HepG2 (cell line): ENCODE measurements around the gene SLC2A5. TPM values are rescaled to one million over a fixed set of nuclear protein-coding genes. Genes with fewer than 3 reads are reported as not detected.

ENCODE experiments used
- ATAC-seq: fragments of 200-7000 bp; cut with Tn5 transposase; 3 replicates; pipeline ENCODE4 v1.9.1; 2020; ENCODE audit warnings: mild to moderate bottlenecking, moderate library complexity
- BruUV-seq: library from RNA; stranded (reverse); fragments of 400-500 nt; replicated peaks from 2 replicates; lab custom pipeline; 2021; lab: Mats Ljungman, UMichigan
- CTCF ChIA-PET: fragments of 300-600 bp; formaldehyde crosslinking; extraction: SDS; loops from one replicate; lab custom pipeline; 2021; ENCODE audit warnings: low total read pairs, inconsistent platforms, low intra/inter-chr PET ratio; lab: Yijun Ruan, JAX
- POLR2A ChIA-PET: fragments of 350-600 bp; sonication (Branson Sonifier 250); formaldehyde crosslinking; loops from one replicate; lab custom pipeline; 2020; ENCODE audit warnings: antibody characterized with exemption, inconsistent platforms; lab: Yijun Ruan, JAX
- DNase-seq: peaks from one replicate; pipeline ENCODE4 v3.0.0-alpha.2; 2015; ENCODE audit warnings: low spot score
- FAIRE-seq: peaks from 3 replicates; lab custom pipeline; 2011; peaks lifted over from hg19 to GRCh38; lab: Jason Lieb, UNC
- H2AFZ ChIP-seq: one replicate; pipeline ENCODE4 v1.6.1; 2011; ENCODE audit warnings: low read length, inconsistent platforms
- H3K27ac ChIP-seq: fragments of 300-600 bp; 3 replicates; pipeline ENCODE4 v1.8.0; 2011; ENCODE audit warnings: mixed run types, mild to moderate bottlenecking, mixed read lengths, low read length, inconsistent platforms; ENCODE audit not compliant: insufficient read depth; ENCODE audit errors: extremely low read length
- H3K27me3 ChIP-seq, 2 experiments: fragments of 200-600 bp in 1 of 2; 2 replicates in 1 of 2; 3 replicates in 1 of 2; pipeline versions ENCODE4 v1.6.0 to v1.8.0; 2011; ENCODE audit warnings: low read length in 2 of 2, mild to moderate bottlenecking in 2 of 2, moderate library complexity in 2 of 2, inconsistent platforms in 1 of 2; ENCODE audit not compliant: insufficient read depth in 2 of 2, control insufficient read depth in 1 of 2
- H3K36me3 ChIP-seq, 2 experiments: fragments of 200-600 bp in 1 of 2; replicated peaks in 1 of 2; 2 replicates in 1 of 2; 3 replicates in 1 of 2; pipeline versions ENCODE4 v1.5.1 to v1.8.0; 2011; ENCODE audit warnings: low read length in 2 of 2, inconsistent platforms in 1 of 2; ENCODE audit not compliant: insufficient read depth in 2 of 2, control insufficient read depth in 1 of 2
- H3K4me1 ChIP-seq: 2 replicates; pipeline ENCODE4 v1.5.1; 2012; ENCODE audit warnings: low read length, inconsistent platforms; ENCODE audit not compliant: insufficient read depth
- H3K4me2 ChIP-seq: 2 replicates; pipeline ENCODE4 v1.6.0; 2011; ENCODE audit warnings: low read depth, low read length, inconsistent platforms
- H3K4me3 ChIP-seq, 3 experiments: fragments of 200-600 bp in 1 of 3; sonication (generic), shearing (Covaris generic) in 1 of 3; replicated peaks in 1 of 3; 2 replicates each; pipeline ENCODE4 v1.5.1; 2011 to 2016; ENCODE audit warnings: low read length in 3 of 3, inconsistent platforms in 2 of 3, low read depth in 2 of 3, mild to moderate bottlenecking in 2 of 3, control low read depth in 1 of 3, mixed read lengths in 1 of 3; ENCODE audit not compliant: insufficient read depth in 1 of 3
- H3K79me2 ChIP-seq: one replicate; pipeline ENCODE4 v1.6.1; 2011; ENCODE audit warnings: low read length, inconsistent platforms; ENCODE audit not compliant: insufficient read depth
- H3K9ac ChIP-seq: 2 replicates; pipeline ENCODE4 v1.6.0; 2011; ENCODE audit warnings: mild to moderate bottlenecking, low read depth, low read length, inconsistent platforms; ENCODE audit not compliant: insufficient read depth
- H3K9me3 ChIP-seq: 2 replicates; pipeline ENCODE4 v1.5.1; 2012; ENCODE audit warnings: mild to moderate bottlenecking, low read length
- H4K20me1 ChIP-seq: 2 replicates; pipeline ENCODE4 v1.6.0; 2011; ENCODE audit warnings: inconsistent platforms, mild to moderate bottlenecking, low read length, moderate library complexity; ENCODE audit not compliant: insufficient read depth
- JARID2 ChIP-seq: sonication (generic); formaldehyde crosslinking; IDR thresholded peaks from 2 replicates; pipeline ENCODE4 v1.8.1; 2023; ENCODE audit warnings: missing genetic modification reagents, inconsistent platforms; ENCODE audit not compliant: insufficient replicate concordance
- PRDM4 ChIP-seq: sonication (generic); formaldehyde crosslinking; IDR thresholded peaks from 2 replicates; pipeline ENCODE4 v1.9.0; 2021; ENCODE audit warnings: missing genetic modification reagents, borderline replicate concordance
- SYNCRIP ChIP-seq: fragments of 200-400 bp; formaldehyde crosslinking; IDR thresholded peaks from 2 replicates; pipeline ENCODE4 v1.6.1; 2018; ENCODE audit warnings: mild to moderate bottlenecking, low read depth, low read length; ENCODE audit not compliant: insufficient read depth
- ZIK1 ChIP-seq: sonication (generic); formaldehyde crosslinking; IDR thresholded peaks from 2 replicates; pipeline ENCODE4 v1.5.0; 2020; ENCODE audit warnings: mild to moderate bottlenecking, low read depth, missing genetic modification reagents, borderline replicate concordance
- ZNF781 ChIP-seq: sonication (generic); formaldehyde crosslinking; IDR thresholded peaks from 2 replicates; pipeline ENCODE4 v1.5.1; 2020; ENCODE audit warnings: borderline replicate concordance, mild to moderate bottlenecking, missing genetic modification reagents; ENCODE audit errors: not compliant biosample characterization
- WGBS: methylation state at CpG from one replicate; pipeline ENCODE4 v1.1.6; 2017; ENCODE audit warnings: low lambda C conversion rate; 5-methylcytosine and 5-hydroxymethylcytosine counted together
- in situ Hi-C: cut with HindIII; loops from 2 replicates; pipeline ENCODE4 v1.10.0; 2017; ENCODE audit warnings: low pct_unique_long_range_greater_than_20kb; ENCODE audit not compliant: extremely low pct_ligation_motif_present
- intact Hi-C: fragments of 100-400 bp; cut with micrococcal nuclease; formaldehyde crosslinking; loops from one replicate; pipeline ENCODE4 v1.10.0; 2022; ENCODE audit not compliant: unreplicated experiment
- polyA plus RNA-seq, 8 experiments: library from polyadenylated mRNA; depleted of rRNA in 3 of 8; stranded (reverse) in 7 of 8; unstranded in 1 of 8; fragments of >200 nt; fragmentation: Illumina TruSeq in 4 of 8; extraction: Trizol in 4 of 8; gene quantifications; 2 replicates each; pipeline versions ENCODE4 v1.2.1 to v1.2.3, GENCODE V29; 2011 to 2016; ENCODE audit warnings: low read depth in 4 of 8, missing spikeins in 1 of 8, mixed read lengths in 1 of 8; ENCODE audit not compliant: insufficient read depth in 1 of 8
- total RNA-seq, 5 experiments: library from RNA; depleted of rRNA; stranded (reverse); fragments of >200 nt; fragmentation: Illumina TruSeq; extraction: Trizol; gene quantifications; 2 replicates each; pipeline ENCODE4 v1.2.3, GENCODE V29; 2016; ENCODE audit warnings: low read depth in 1 of 5

The SLC2A5 gene
- total and polyA plus RNA-seq, 2 of the 13 experiments (the other 11 are each of a cell fraction or from before 2014, with no cell fraction given): 0.04 to 0.54 TPM

DNA sequence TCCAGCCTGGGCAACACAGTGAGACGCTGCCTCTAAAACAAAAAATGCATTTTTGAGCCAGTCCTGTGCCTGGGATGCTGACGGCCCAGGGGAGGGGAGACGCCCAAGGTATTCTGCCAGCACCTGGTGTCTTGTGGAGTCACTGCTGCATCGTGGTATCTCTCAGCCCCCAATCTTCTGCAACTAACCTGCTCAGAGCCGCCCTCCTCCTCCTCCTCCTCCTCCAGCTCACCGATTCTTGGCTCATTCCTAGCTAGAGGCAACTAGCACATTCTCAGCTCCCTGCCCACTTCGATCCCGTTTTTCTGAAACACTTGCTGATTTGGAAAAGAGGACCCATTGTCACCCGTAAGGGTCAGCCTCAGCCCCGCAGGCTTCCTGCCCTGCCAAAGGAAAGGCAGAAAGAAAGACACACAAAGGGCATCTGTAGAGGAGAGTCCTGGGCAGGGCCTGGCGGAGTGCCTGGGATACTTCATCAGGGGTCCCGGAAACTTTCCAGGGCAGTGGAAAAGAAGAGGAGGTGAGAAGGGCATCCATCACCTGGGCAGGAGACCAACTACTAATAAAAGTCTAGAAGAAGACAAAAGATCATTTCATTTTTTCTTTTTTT lies 38.7 kb upstream of the SLC2A5 start:
- BruUV-seq: no TSS peak
- H3K79me2 ChIP-seq: no peaks in the 10 kb centered on the region
- CTCF ChIA-PET: no interaction called here
- no peaks in the 10 kb centered on the region for H3K27me3 ChIP-seq
- H4K20me1 ChIP-seq: no peaks in the 10 kb centered on the region
- FAIRE-seq (no peak), DNase-seq (no peak)
- peaks cover 13 to 27% of the 10 kb centered on the region in 2 experiments; a peak in 4 of 5 replicates for H3K36me3 ChIP-seq
- H3K4me3 ChIP-seq: no peak overlapping the region
- no peak overlapping the region for H3K27ac ChIP-seq
- H3K4me1 ChIP-seq: peaks cover 28% of the 10 kb centered on the region
- in situ Hi-C loops: no loop called here
- POLR2A ChIA-PET: no interaction called here
- no peak for TF ChIP-seq SYNCRIP
- no peak for TF ChIP-seq ZNF781 (CRISPR knock-in tag)
- TF ChIP-seq JARID2 (CRISPR knock-in tag): no peak
- TF ChIP-seq ZIK1 (CRISPR knock-in tag): no peak
- TF ChIP-seq PRDM4 (CRISPR knock-in tag): no peak
- TF ChIP-seq, all 625 proteins: peak for 0
- no peaks in the 10 kb centered on the region for H3K9me3 ChIP-seq
- no peak for ATAC-seq
- intact Hi-C loops: no loop called here
- no peak overlapping the region for H3K4me2 ChIP-seq
- 96% methylated on average over 9 of the region's 12 CpGs for WGBS
- no peak overlapping the region for H2AFZ ChIP-seq
- H3K9ac ChIP-seq: no peak overlapping the region
